Transverse colon (tissue), 4 donors: ENCODE measurements around the gene SOX18.

Experiments used
- EP300 ChIP-seq: sonication (generic); formaldehyde crosslinking; IDR thresholded peaks from one replicate; pipeline ENCODE4 v1.6.1; 2017; ENCODE audit warnings: antibody characterized with exemption, low read depth
- POLR2A ChIP-seq: fragments of 450-650 bp; IDR thresholded peaks from one replicate; pipeline ENCODE4 v1.6.1; 2016; ENCODE audit warnings: antibody characterized with exemption, mild to moderate bottlenecking, moderate library complexity
- POLR2AphosphoS5 ChIP-seq, 3 donors: sonication (generic); formaldehyde crosslinking; IDR thresholded peaks; one replicate each; pipeline ENCODE4 v1.6.1; 2016; ENCODE audit warnings: antibody characterized with exemption in 3 of 3
- TF ChIP-seq, protein P1 (sequence below), 5 experiments: fragments of 200-600 bp in 3 of 5; fragments of 450-650 bp in 2 of 5; sonication (generic) in 3 of 5; IDR thresholded peaks; 1 replicate in 2 of 5; 2 replicates in 3 of 5; pipeline ENCODE4 v1.5.1; 2016 to 2017; ENCODE audit warnings: antibody characterized with exemption in 5 of 5, inconsistent platforms in 3 of 5, mild to moderate bottlenecking in 2 of 5, moderate library complexity in 1 of 5

- TF ChIP-seq, protein P1, sequence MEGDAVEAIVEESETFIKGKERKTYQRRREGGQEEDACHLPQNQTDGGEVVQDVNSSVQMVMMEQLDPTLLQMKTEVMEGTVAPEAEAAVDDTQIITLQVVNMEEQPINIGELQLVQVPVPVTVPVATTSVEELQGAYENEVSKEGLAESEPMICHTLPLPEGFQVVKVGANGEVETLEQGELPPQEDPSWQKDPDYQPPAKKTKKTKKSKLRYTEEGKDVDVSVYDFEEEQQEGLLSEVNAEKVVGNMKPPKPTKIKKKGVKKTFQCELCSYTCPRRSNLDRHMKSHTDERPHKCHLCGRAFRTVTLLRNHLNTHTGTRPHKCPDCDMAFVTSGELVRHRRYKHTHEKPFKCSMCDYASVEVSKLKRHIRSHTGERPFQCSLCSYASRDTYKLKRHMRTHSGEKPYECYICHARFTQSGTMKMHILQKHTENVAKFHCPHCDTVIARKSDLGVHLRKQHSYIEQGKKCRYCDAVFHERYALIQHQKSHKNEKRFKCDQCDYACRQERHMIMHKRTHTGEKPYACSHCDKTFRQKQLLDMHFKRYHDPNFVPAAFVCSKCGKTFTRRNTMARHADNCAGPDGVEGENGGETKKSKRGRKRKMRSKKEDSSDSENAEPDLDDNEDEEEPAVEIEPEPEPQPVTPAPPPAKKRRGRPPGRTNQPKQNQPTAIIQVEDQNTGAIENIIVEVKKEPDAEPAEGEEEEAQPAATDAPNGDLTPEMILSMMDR (IDR thresholded peaks at IDR 0.05), result no peak
- TF ChIP-seq POLR2AphosphoS5 (IDR thresholded peaks at IDR 0.05) (no peak), POLR2A (no peak), EP300 (no peak)
Measured at GRCh38 chr20:64050261-64051032, 1.0 kb upstream of the SOX18 start.
